GM18526 (cell line): Measurements from ENCODE around the gene ST7.

ENCODE experiments used
- POLR2A ChIP-seq: IDR thresholded peaks from 3 replicates; pipeline ENCODE4 v1.6.1; 2011; ENCODE audit not compliant: insufficient read length; ENCODE audit errors: extremely low read depth

ST7 gene

GRCh38 chr7:117205873-117206272, 252.6 kb downstream of the ST7 start:
- no peak for TF ChIP-seq POLR2A

GRCh38 chr7:117208257-117208656, 255.0 kb downstream of the ST7 start:
- no peak for TF ChIP-seq POLR2A

- TF ChIP-seq POLR2A: no peak
Observed at GRCh38 chr7:117210397-117210796, 257.1 kb downstream of the ST7 start.

GRCh38 chr7:117210908-117211307, 257.6 kb downstream of the ST7 start:
- TF ChIP-seq POLR2A: no peak

- TF ChIP-seq POLR2A: no peak
Observed at GRCh38 chr7:117211614-117212013, 258.3 kb downstream of the ST7 start.

GRCh38 chr7:117212969-117213877, 259.9 kb downstream of the ST7 start:
- TF ChIP-seq POLR2A: no peak

- no peak for TF ChIP-seq POLR2A
Observed at GRCh38 chr7:117216010-117216409, 262.7 kb downstream of the ST7 start.

- no peak for TF ChIP-seq POLR2A
Observed at GRCh38 chr7:117216436-117217069, 263.3 kb downstream of the ST7 start.

- TF ChIP-seq POLR2A: no peak
Observed at GRCh38 chr7:117217106-117218035, 264.1 kb downstream of the ST7 start.

GRCh38 chr7:117218700-117219099, 265.4 kb downstream of the ST7 start:
- TF ChIP-seq POLR2A: no peak

- no peak for TF ChIP-seq POLR2A
Observed at GRCh38 chr7:117219485-117219884, 266.2 kb downstream of the ST7 start.

GRCh38 chr7:117220836-117221235, 267.5 kb downstream of the ST7 start:
- TF ChIP-seq POLR2A: no peak

- no peak for TF ChIP-seq POLR2A
Observed at GRCh38 chr7:117225536-117225935, 272.2 kb downstream of the ST7 start.

- TF ChIP-seq POLR2A: no peak
Observed at GRCh38 chr7:117227091-117227490, 273.8 kb downstream of the ST7 start.

- TF ChIP-seq POLR2A: no peak
Observed at GRCh38 chr7:117229350-117229749, 276.0 kb downstream of the ST7 start.

- no peak for TF ChIP-seq POLR2A
Observed at GRCh38 chr7:117230276-117231046, 277.2 kb downstream of the ST7 start.
